PC-3 (cell line): ENCODE results near the gene TAPT1.

Experiments used
- EZH2phosphoT487 ChIP-seq: fragments of 300-600 bp; sonication (generic); IDR thresholded peaks from 2 replicates; pipeline ENCODE4 v1.6.1; 2018; ENCODE audit warnings: mild to moderate bottlenecking, antibody characterized with exemption, low read length, borderline replicate concordance
- TF ChIP-seq, protein P1 (sequence below): fragments of 300-600 bp; sonication (generic); conservative IDR thresholded peaks from 2 replicates; pipeline ENCODE4 v1.5.1; 2017; ENCODE audit warnings: antibody characterized with exemption, low read depth, mild to moderate bottlenecking, low read length

DNA sequence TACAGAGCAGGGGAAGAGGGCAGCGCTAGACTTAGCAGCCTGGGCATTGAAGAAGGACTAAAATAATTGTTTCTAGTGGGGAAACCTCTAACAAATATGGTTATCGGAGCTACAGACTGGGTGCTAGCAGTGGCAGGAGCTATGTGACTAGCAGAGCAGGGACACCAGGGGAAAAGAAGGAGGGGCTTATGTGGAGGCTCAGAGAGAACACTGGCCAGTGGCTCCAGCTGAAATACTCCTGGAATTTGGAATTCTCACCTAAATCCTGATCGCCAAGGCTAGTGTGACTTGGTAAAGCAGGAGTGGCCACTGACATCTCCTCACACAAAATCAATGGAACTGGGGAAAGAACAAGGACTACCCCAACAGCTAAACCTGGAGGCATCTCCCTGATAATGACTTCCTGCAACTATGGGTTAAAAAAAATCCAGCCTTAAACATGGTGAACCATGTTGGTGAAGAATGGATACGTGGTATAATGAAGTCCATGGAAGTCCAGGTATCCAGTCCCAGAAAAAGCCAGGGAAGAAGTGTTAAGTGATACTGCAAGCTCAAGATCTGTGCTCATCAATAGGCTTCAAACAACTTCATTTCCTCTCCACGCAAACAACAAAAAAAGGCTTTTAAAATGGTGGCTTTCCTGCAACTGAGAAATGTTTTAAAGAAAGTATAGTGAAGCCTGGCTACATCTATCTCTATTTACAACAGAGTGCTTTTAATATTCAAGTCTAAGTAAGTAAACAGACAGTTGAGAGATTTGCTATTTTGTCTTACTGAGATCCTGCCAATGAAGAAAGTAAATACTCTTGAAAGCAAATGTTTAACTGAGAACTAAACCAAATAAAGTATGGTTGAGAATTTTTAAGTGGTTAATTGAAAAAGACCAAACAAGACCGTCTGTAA lies 1.8 kb downstream of the TAPT1 start:
- TF ChIP-seq, protein P1, sequence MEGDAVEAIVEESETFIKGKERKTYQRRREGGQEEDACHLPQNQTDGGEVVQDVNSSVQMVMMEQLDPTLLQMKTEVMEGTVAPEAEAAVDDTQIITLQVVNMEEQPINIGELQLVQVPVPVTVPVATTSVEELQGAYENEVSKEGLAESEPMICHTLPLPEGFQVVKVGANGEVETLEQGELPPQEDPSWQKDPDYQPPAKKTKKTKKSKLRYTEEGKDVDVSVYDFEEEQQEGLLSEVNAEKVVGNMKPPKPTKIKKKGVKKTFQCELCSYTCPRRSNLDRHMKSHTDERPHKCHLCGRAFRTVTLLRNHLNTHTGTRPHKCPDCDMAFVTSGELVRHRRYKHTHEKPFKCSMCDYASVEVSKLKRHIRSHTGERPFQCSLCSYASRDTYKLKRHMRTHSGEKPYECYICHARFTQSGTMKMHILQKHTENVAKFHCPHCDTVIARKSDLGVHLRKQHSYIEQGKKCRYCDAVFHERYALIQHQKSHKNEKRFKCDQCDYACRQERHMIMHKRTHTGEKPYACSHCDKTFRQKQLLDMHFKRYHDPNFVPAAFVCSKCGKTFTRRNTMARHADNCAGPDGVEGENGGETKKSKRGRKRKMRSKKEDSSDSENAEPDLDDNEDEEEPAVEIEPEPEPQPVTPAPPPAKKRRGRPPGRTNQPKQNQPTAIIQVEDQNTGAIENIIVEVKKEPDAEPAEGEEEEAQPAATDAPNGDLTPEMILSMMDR = no peak
- TF ChIP-seq EZH2phosphoT487 = no peak
